HEK293 (cell line): ENCODE results near the gene HIP1.

ENCODE experiments used
- ZNF830 ChIP-seq: fragments of 450-650 bp; IDR thresholded peaks from 2 replicates; pipeline ENCODE4 v1.5.0; 2018; ENCODE audit warnings: missing biosample characterization, missing genetic modification characterization, low read depth, mild to moderate bottlenecking, moderate library complexity
- TF ChIP-seq, protein P1 (sequence below): fragments of 450-650 bp; formaldehyde crosslinking; IDR thresholded peaks from 2 replicates; pipeline ENCODE4 v1.5.1; 2016; ENCODE audit warnings: missing biosample characterization, missing genetic modification characterization
- TF ChIP-seq, protein P2 (sequence below): fragments of 450-650 bp; formaldehyde crosslinking; IDR thresholded peaks from 2 replicates; pipeline ENCODE4 v1.5.1; 2016; ENCODE audit warnings: missing biosample characterization, missing genetic modification characterization

DNA sequence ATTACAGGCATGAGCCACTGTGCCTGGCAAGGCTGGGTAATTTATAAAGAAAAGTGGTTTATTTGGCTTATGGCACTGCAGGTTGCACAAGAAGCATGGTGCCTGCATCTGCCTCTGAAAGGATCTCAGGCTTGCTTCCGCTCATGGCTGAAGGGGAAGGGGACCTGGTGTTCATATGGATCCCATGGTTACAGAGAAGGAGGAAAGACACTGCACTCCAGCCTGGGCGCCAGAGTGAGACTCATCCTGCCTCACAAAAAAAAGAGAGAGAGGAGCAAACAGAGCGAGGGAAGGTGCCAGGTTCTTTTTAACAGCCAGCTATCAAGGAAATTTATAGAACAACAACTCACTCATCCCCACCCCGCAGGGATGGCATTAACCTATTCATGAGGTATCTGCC lies 36.2 kb downstream of the HIP1 start:
- TF ChIP-seq, protein P1, sequence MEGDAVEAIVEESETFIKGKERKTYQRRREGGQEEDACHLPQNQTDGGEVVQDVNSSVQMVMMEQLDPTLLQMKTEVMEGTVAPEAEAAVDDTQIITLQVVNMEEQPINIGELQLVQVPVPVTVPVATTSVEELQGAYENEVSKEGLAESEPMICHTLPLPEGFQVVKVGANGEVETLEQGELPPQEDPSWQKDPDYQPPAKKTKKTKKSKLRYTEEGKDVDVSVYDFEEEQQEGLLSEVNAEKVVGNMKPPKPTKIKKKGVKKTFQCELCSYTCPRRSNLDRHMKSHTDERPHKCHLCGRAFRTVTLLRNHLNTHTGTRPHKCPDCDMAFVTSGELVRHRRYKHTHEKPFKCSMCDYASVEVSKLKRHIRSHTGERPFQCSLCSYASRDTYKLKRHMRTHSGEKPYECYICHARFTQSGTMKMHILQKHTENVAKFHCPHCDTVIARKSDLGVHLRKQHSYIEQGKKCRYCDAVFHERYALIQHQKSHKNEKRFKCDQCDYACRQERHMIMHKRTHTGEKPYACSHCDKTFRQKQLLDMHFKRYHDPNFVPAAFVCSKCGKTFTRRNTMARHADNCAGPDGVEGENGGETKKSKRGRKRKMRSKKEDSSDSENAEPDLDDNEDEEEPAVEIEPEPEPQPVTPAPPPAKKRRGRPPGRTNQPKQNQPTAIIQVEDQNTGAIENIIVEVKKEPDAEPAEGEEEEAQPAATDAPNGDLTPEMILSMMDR (tag by site-specific recombination): no peak
- TF ChIP-seq, protein P2, sequence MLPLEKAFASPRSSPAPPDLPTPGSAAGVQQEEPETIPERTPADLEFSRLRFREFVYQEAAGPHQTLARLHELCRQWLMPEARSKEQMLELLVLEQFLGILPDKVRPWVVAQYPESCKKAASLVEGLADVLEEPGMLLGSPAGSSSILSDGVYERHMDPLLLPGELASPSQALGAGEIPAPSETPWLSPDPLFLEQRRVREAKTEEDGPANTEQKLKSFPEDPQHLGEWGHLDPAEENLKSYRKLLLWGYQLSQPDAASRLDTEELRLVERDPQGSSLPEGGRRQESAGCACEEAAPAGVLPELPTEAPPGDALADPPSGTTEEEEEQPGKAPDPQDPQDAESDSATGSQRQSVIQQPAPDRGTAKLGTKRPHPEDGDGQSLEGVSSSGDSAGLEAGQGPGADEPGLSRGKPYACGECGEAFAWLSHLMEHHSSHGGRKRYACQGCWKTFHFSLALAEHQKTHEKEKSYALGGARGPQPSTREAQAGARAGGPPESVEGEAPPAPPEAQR (tag by site-specific recombination): no peak
- no peak for TF ChIP-seq ZNF830
